Right lobe of liver (tissue), 4 donors: ENCODE measurements around the gene TJP3.

ENCODE experiments used
- CTCF ChIP-seq, 4 donors: fragments of 200-600 bp in 3 of 4; fragments of 450-650 bp in 1 of 4; IDR thresholded peaks; one replicate each; pipeline versions ENCODE4 v1.5.1 to v1.8.0; 2016 to 2022; ENCODE audit warnings: antibody characterized with exemption in 4 of 4, mild to moderate bottlenecking in 2 of 4
- POLR2A ChIP-seq: fragments of 450-650 bp; IDR thresholded peaks from one replicate; pipeline ENCODE4 v1.6.1; 2017; ENCODE audit warnings: antibody characterized with exemption, mild to moderate bottlenecking
- donor health status: DM: no; HTN: no; CAD: no.
- donor health status: DM: no; HTN: no; CAD: no.
- donor health status: DM: no; HTN: yes; CAD: no.

- TF ChIP-seq CTCF (IDR thresholded peaks at IDR 0.05) (no peak), POLR2A (no peak)
Measured at GRCh38 chr19:3740431-3740830, 32.2 kb downstream of the TJP3 start.
